ENCODE results near the gene BCAP31. TPM values are rescaled to one million over a fixed set of nuclear protein-coding genes. Genes with fewer than 3 reads are reported as not detected.

Gene BCAP31
- polyA plus RNA-seq, 2 donors = 98.8 to 185 TPM

DNA sequence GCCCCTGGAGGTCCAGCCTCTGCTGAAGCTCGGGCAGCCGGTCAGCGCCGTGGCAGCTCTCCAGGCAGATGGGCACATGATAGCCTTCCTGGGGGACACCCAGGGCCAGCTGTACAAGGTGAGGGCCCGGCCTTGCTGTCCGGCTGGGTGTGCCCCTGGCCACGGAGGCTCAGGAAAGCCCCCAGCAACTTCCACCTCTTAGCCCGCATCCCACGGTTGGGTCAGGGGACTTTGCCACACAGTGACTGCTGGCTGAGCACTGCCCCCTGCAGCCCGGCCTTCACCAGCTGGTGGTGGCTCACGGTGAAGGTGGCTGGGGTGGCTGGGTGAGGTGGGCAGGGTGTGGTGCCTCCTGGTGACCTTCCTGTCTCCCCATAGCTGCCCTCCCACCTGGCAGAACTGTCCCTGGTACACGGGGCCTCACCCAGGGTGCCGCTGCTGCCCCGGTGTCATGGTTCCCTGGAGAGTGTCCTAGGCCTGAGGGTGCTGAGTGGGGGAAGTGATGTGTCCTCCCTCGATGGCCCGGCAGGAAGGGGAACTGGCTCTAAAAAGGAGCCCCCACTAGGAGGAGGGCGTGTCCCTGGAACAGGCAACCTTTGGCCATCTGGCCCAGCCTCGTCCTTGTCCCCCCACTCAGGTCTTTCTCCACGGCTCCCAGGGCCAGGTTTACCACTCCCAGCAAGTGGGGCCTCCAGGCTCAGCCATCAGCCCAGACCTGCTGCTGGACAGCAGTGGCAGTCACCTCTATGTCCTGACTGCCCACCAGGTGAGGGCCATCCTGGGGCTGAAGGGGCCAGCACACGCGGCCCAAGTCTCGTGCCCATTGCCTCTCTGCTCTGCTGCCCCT lies 44.3 kb upstream of the BCAP31 start:
- H3K4me1 ChIP-seq (ENCODE audit: control insufficient read depth in 2 of 2, insufficient read depth in 2 of 2, low read length in 1 of 2) = peaks cover 0 to 29% of the 10 kb centered on the region in 2 donors
- H3K27me3 ChIP-seq (ENCODE audit: control insufficient read depth in 1 of 2, insufficient read depth in 2 of 2, low read length in 2 of 2) = no peaks in the 10 kb centered on the region
- H3K9me3 ChIP-seq (ENCODE audit: control insufficient read depth in 2 of 2, insufficient read depth in 1 of 2, low read depth in 1 of 2, low read length in 1 of 2) = no peaks in the 10 kb centered on the region
- 85 to 89% methylated on average over 15 to 22 of the region's 22 CpGs for WGBS, 2 donors
- H3K4me3 ChIP-seq (ENCODE audit: low read depth in 1 of 2, low read length in 2 of 2) = no peak overlapping the region
- H3K27ac ChIP-seq (ENCODE audit: low read depth in 2 of 2, low read length in 1 of 2) = no peak overlapping the region
- peaks cover 0 to 7% of the 10 kb centered on the region in 2 donors for H3K36me3 ChIP-seq (ENCODE audit: control insufficient read depth in 2 of 2, insufficient read depth in 2 of 2, low read length in 1 of 2)

DNA sequence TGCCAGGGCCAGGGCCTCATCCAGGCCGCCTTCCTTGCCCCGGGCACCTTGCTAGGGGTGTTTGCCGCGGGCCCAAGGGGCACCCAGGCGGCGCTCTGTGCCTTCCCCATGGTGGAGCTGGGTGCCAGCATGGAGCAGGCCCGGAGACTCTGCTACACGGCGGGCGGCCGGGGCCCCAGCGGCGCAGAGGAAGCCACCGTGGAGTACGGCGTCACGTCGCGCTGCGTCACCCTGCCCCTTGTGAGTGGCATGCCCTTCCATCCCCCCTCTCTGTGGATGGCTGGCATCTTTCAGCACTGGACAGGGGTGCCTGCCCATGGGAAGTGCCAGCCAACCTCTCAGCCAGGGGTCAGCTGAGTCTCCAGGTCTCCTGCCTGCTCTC lies 43.5 kb upstream of the BCAP31 start:
- Histone ChIP-seq H3K4me1 (ENCODE audit: control insufficient read depth in 2 of 2, insufficient read depth in 2 of 2, low read length in 1 of 2) (peaks cover 0 to 29% of the 10 kb centered on the region in 2 donors), H3K36me3 (ENCODE audit: control insufficient read depth in 2 of 2, insufficient read depth in 2 of 2, low read length in 1 of 2) (peaks cover 0 to 7% of the 10 kb centered on the region in 2 donors), H3K27me3 (ENCODE audit: control insufficient read depth in 1 of 2, insufficient read depth in 2 of 2, low read length in 2 of 2) (no peaks in the 10 kb centered on the region), H3K27ac (ENCODE audit: low read depth in 2 of 2, low read length in 1 of 2) (no peak overlapping the region), H3K9me3 (ENCODE audit: control insufficient read depth in 2 of 2, insufficient read depth in 1 of 2, low read depth in 1 of 2, low read length in 1 of 2) (no peaks in the 10 kb centered on the region), H3K4me3 (ENCODE audit: low read depth in 1 of 2, low read length in 2 of 2) (no peak overlapping the region)
- 94 to 95% methylated on average over 20 of the region's 20 CpGs for WGBS, 2 donors

DNA sequence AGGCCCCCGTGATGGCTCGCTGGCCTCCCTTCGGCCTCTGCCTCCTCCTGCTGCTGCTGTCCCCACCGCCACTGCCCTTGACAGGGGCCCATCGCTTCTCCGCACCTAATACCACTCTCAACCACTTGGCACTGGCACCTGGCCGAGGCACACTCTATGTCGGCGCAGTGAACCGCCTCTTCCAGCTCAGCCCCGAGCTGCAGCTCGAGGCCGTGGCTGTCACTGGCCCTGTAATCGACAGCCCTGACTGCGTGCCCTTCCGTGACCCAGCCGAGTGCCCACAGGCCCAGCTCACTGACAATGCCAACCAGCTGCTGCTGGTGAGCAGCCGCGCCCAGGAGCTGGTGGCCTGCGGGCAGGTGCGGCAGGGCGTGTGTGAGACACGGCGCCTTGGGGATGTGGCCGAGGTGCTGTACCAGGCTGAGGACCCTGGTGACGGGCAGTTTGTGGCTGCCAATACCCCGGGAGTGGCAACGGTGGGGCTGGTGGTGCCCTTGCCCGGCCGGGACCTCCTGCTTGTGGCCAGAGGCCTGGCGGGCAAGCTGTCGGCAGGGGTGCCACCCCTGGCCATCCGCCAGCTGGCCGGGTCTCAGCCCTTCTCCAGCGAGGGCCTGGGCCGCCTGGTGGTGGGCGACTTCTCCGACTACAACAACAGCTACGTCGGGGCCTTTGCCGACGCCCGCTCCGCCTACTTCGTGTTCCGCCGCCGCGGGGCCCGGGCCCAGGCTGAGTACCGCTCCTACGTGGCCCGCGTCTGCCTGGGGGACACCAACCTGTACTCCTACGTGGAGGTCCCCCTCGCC lies 42.9 kb upstream of the BCAP31 start:
- Histone ChIP-seq H3K36me3 (ENCODE audit: control insufficient read depth in 2 of 2, insufficient read depth in 2 of 2, low read length in 1 of 2) (peaks cover 0 to 7% of the 10 kb centered on the region in 2 donors), H3K27me3 (ENCODE audit: control insufficient read depth in 1 of 2, insufficient read depth in 2 of 2, low read length in 2 of 2) (no peaks in the 10 kb centered on the region), H3K4me3 (ENCODE audit: low read depth in 1 of 2, low read length in 2 of 2) (no peak overlapping the region), H3K4me1 (ENCODE audit: control insufficient read depth in 2 of 2, insufficient read depth in 2 of 2, low read length in 1 of 2) (peaks cover 0 to 29% of the 10 kb centered on the region in 2 donors), H3K9me3 (ENCODE audit: control insufficient read depth in 2 of 2, insufficient read depth in 1 of 2, low read depth in 1 of 2, low read length in 1 of 2) (no peaks in the 10 kb centered on the region), H3K27ac (ENCODE audit: low read depth in 2 of 2, low read length in 1 of 2) (no peak overlapping the region)
- 76 to 78% methylated on average over 51 to 56 of the region's 56 CpGs for WGBS, 2 donors

DNA sequence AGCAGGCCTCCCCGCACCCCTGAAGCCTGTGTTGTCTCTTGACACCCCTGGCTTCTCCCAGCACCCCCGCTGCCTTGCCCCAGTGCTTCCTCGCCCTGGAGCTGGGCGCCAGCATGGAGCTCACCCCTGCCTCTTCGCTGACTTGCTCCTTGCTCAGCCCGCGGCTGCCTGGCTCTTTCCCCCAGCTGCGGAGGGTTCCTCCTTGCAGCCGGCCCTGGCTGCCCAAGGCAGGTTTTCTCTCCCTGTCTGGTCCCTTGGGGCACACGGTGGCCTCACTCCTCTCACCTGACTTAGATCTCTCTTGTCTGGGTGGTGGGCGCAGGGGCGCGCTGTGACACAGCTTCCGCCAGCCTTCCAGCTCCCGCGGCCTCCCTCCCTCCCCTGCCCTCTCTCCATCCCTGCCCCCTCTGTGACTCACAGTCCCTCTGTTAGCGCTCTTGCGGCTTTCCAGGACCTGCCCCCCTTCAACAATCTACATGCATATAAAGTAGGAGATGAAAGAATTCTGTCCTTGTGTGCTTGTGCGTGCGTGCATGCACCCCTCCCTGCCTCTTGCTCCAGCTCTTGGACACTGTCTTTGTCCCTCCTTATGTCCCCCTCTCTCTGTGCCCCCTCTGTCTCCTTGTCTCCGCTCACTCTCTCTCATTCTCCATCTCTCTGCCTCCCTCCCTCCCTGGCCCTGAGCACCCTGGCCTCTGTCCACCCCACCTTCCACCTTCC lies 42.1 kb upstream of the BCAP31 start:
- H3K27ac ChIP-seq (ENCODE audit: low read depth in 2 of 2, low read length in 1 of 2) = no peak overlapping the region
- no peaks in the 10 kb centered on the region for H3K27me3 ChIP-seq (ENCODE audit: control insufficient read depth in 1 of 2, insufficient read depth in 2 of 2, low read length in 2 of 2)
- H3K4me1 ChIP-seq (ENCODE audit: control insufficient read depth in 2 of 2, insufficient read depth in 2 of 2, low read length in 1 of 2) = peaks cover 0 to 29% of the 10 kb centered on the region in 2 donors
- H3K4me3 ChIP-seq (ENCODE audit: low read depth in 1 of 2, low read length in 2 of 2) = no peak overlapping the region
- 20 to 62% methylated on average over 20 to 21 of the region's 21 CpGs for WGBS, 2 donors
- peaks cover 0 to 4% of the 10 kb centered on the region in 2 donors for H3K36me3 ChIP-seq (ENCODE audit: control insufficient read depth in 2 of 2, insufficient read depth in 2 of 2, low read length in 1 of 2)
- H3K9me3 ChIP-seq (ENCODE audit: control insufficient read depth in 2 of 2, insufficient read depth in 1 of 2, low read depth in 1 of 2, low read length in 1 of 2) = no peaks in the 10 kb centered on the region

GRCh38 chrX:153765138-153766079 lies 41.2 kb upstream of the BCAP31 start:
- 46 to 67% methylated on average over 27 of the region's 27 CpGs for whole genome bisulfite sequencing, 2 donors
- H3K36me3 ChIP-seq (ENCODE audit: control insufficient read depth in 2 of 2, insufficient read depth in 2 of 2, low read length in 1 of 2) = peaks cover 0 to 3% of the 10 kb centered on the region in 2 donors
- peaks cover 0 to 29% of the 10 kb centered on the region in 2 donors for H3K4me1 ChIP-seq (ENCODE audit: control insufficient read depth in 2 of 2, insufficient read depth in 2 of 2, low read length in 1 of 2)
- peak overlapping the region in 1 of 2 donors; percentile 22 for H3K27ac ChIP-seq (ENCODE audit: low read depth in 2 of 2, low read length in 1 of 2)
- H3K27me3 ChIP-seq (ENCODE audit: control insufficient read depth in 1 of 2, insufficient read depth in 2 of 2, low read length in 2 of 2) = no peaks in the 10 kb centered on the region
- no peaks in the 10 kb centered on the region for H3K9me3 ChIP-seq (ENCODE audit: control insufficient read depth in 2 of 2, insufficient read depth in 1 of 2, low read depth in 1 of 2, low read length in 1 of 2)
- H3K4me3 ChIP-seq (ENCODE audit: low read depth in 1 of 2, low read length in 2 of 2) = no peak overlapping the region

GRCh38 chrX:153764786-153765137 lies 40.6 kb upstream of the BCAP31 start:
- Histone ChIP-seq H3K27me3 (ENCODE audit: control insufficient read depth in 1 of 2, insufficient read depth in 2 of 2, low read length in 2 of 2) (no peaks in the 10 kb centered on the region), H3K9me3 (ENCODE audit: control insufficient read depth in 2 of 2, insufficient read depth in 1 of 2, low read depth in 1 of 2, low read length in 1 of 2) (no peaks in the 10 kb centered on the region), H3K4me1 (ENCODE audit: control insufficient read depth in 2 of 2, insufficient read depth in 2 of 2, low read length in 1 of 2) (peaks cover 0 to 29% of the 10 kb centered on the region in 2 donors), H3K4me3 (ENCODE audit: low read depth in 1 of 2, low read length in 2 of 2) (peak overlapping the region in 1 of 2 donors; percentile 47), H3K36me3 (ENCODE audit: control insufficient read depth in 2 of 2, insufficient read depth in 2 of 2, low read length in 1 of 2) (peaks cover 0 to 3% of the 10 kb centered on the region in 2 donors), H3K27ac (ENCODE audit: low read depth in 2 of 2, low read length in 1 of 2) (no peak overlapping the region)
- 42 to 69% methylated on average over 7 of the region's 7 CpGs for WGBS, 2 donors

DNA sequence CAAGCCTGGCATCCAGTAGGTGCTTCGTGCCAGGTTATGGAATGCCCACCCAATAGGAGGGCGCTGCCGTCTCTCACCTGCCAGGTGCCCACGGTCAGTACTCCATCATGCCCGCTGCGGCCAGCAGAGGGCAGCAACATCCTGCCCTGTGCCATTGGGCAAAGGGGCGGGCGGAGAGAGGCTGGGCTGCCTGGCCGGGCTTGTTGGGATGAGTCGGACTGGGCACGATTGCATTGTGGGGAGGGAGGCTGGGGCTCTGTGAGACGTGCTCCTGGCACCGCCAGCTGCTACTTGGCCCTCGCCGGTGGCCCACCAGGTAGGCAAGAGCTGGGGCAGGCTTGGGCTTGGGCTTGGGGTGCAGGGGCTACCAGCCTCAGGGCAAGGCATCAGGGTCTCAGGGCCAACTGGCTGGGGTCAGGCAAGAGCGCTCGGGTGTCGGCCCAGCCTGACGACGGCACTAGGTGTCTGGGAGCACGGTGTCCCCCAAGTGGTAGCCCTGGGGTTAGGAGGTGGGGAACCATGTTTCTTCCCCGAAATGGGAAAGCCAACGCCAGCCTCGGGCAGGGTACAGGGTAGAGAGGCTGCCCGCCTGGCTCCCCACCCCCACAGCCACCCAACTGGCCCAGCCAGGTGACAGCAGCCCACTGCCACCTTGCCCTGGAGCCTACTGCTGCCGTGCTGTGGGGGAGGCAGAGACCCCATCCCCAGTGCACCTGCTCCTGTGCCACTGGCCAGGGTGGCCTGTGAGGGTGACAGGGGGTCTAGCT lies 40.0 kb upstream of the BCAP31 start, which contains the start of gene PLXNB3:
PLXNB3 (plus strand) TSS at position 261 of the 767 bp plus-strand sequence. CDS start 1,287 bp downstream, outside the sequence.
- peaks cover 0 to 2% of the 10 kb centered on the region in 2 donors for H3K36me3 ChIP-seq (ENCODE audit: control insufficient read depth in 2 of 2, insufficient read depth in 2 of 2, low read length in 1 of 2)
- H3K27me3 ChIP-seq (ENCODE audit: control insufficient read depth in 1 of 2, insufficient read depth in 2 of 2, low read length in 2 of 2) = no peaks in the 10 kb centered on the region
- peaks cover 0 to 29% of the 10 kb centered on the region in 2 donors for H3K4me1 ChIP-seq (ENCODE audit: control insufficient read depth in 2 of 2, insufficient read depth in 2 of 2, low read length in 1 of 2)
- 15 to 32% methylated on average over 21 to 26 of the region's 26 CpGs for WGBS, 2 donors
- H3K9me3 ChIP-seq (ENCODE audit: control insufficient read depth in 2 of 2, insufficient read depth in 1 of 2, low read depth in 1 of 2, low read length in 1 of 2) = no peaks in the 10 kb centered on the region
- peak within 1 kb of the TSS in 1 of 2 donors; percentile 12 for H3K27ac ChIP-seq (ENCODE audit: low read depth in 2 of 2, low read length in 1 of 2)
- H3K4me3 ChIP-seq (ENCODE audit: low read depth in 1 of 2, low read length in 2 of 2) = peak within 1 kb of the TSS; percentile 27 to 47

- 73 to 81% methylated on average over 16 to 17 of the region's 18 CpGs for WGBS, 2 donors
- Histone ChIP-seq H3K27ac (ENCODE audit: low read depth in 2 of 2, low read length in 1 of 2) (no peak overlapping the region), H3K36me3 (ENCODE audit: control insufficient read depth in 2 of 2, insufficient read depth in 2 of 2, low read length in 1 of 2) (no peaks in the 10 kb centered on the region), H3K9me3 (ENCODE audit: control insufficient read depth in 2 of 2, insufficient read depth in 1 of 2, low read depth in 1 of 2, low read length in 1 of 2) (no peaks in the 10 kb centered on the region), H3K4me1 (ENCODE audit: control insufficient read depth in 2 of 2, insufficient read depth in 2 of 2, low read length in 1 of 2) (peaks cover 0 to 29% of the 10 kb centered on the region in 2 donors), H3K4me3 (ENCODE audit: low read depth in 1 of 2, low read length in 2 of 2) (no peak overlapping the region), H3K27me3 (ENCODE audit: control insufficient read depth in 1 of 2, insufficient read depth in 2 of 2, low read length in 2 of 2) (no peaks in the 10 kb centered on the region)
Observed at GRCh38 chrX:153763298-153763932, 39.2 kb upstream of the BCAP31 start.

Data from esophagus (tissue), 2 donors.